Endodermal cell (in vitro differentiated cells): Measurements from ENCODE around the gene DYNLT3. TPM values are rescaled to one million over a fixed set of nuclear protein-coding genes. Genes with fewer than 3 reads are reported as not detected.

Experiments
- DNase-seq: peaks from one replicate; pipeline ENCODE4 v3.0.0-alpha.2; 2017
- H3K27ac ChIP-seq: 2 replicates; pipeline ENCODE4 v1.5.1; 2013; ENCODE audit warnings: mild to moderate bottlenecking, low read depth, low read length, moderate library complexity
- H3K27me3 ChIP-seq: 2 replicates; pipeline ENCODE4 v1.6.1; 2013; ENCODE audit warnings: mild to moderate bottlenecking, low read length, moderate library complexity; ENCODE audit not compliant: insufficient read depth, control insufficient read depth, poor library complexity, severe bottlenecking
- H3K36me3 ChIP-seq: 2 replicates; pipeline ENCODE4 v1.7.0; 2013; ENCODE audit warnings: mild to moderate bottlenecking, low read length, moderate library complexity; ENCODE audit not compliant: control insufficient read depth, insufficient read depth
- H3K4me1 ChIP-seq: one replicate; pipeline ENCODE4 v1.7.0; 2013; ENCODE audit warnings: low read length; ENCODE audit not compliant: control insufficient read depth, insufficient read depth
- H3K4me3 ChIP-seq: 2 replicates; pipeline ENCODE4 v1.5.1; 2013; ENCODE audit warnings: mild to moderate bottlenecking, low read length, moderate library complexity
- H3K9ac ChIP-seq: 2 replicates; pipeline ENCODE4 v1.6.1; 2013; ENCODE audit warnings: mild to moderate bottlenecking, low read length, moderate library complexity; ENCODE audit not compliant: poor library complexity, severe bottlenecking; ENCODE audit errors: extremely low read depth
- H3K9me3 ChIP-seq: 2 replicates; pipeline ENCODE4 v1.6.1; 2013; ENCODE audit warnings: mild to moderate bottlenecking, low read length, moderate library complexity; ENCODE audit not compliant: control insufficient read depth
- H3K27ac Mint-ChIP-seq: 2 replicates; pipeline ENCODE4 v1.8.0; 2020; ENCODE audit warnings: mixed read lengths
- H3K27me3 Mint-ChIP-seq: 2 replicates; pipeline ENCODE4 v1.8.0; 2021; ENCODE audit warnings: mild to moderate bottlenecking, mixed read lengths; ENCODE audit not compliant: insufficient read depth
- H3K36me3 Mint-ChIP-seq: 2 replicates; pipeline ENCODE4 v1.8.0; 2020; ENCODE audit warnings: low read depth, mixed read lengths
- H3K4me1 Mint-ChIP-seq: 2 replicates; pipeline ENCODE4 v1.8.0; 2020; ENCODE audit warnings: mixed read lengths
- H3K4me3 Mint-ChIP-seq: 2 replicates; pipeline ENCODE4 v1.8.0; 2020; ENCODE audit warnings: mild to moderate bottlenecking, moderate library complexity, mixed read lengths
- H3K9me3 Mint-ChIP-seq: 2 replicates; pipeline ENCODE4 v1.8.0; 2020; ENCODE audit warnings: mild to moderate bottlenecking, mixed read lengths
- WGBS, 2 experiments: methylation state at CpG; one replicate each; pipeline versions ENCODE4 v1.1.5 to v1.1.7; 2013; ENCODE audit warnings: missing lambda C conversion rate in 2 of 2, mixed read lengths in 1 of 2; ENCODE audit not compliant: insufficient coverage in 1 of 2, insufficient read length in 1 of 2; 5-methylcytosine and 5-hydroxymethylcytosine counted together
- total RNA-seq, 2 donors: library from RNA; stranded (reverse); fragmentation: NEBNext Ultra II Directional in 1 of 2; extraction: Animal tissue kit (Norgen Biotek cat#: 25700) in 1 of 2; gene quantifications; 2 replicates in 1 of 2; 3 replicates in 1 of 2; pipeline ENCODE4 v1.2.1, GENCODE V29; 2021
- TF ChIP-seq, protein P1 (sequence below): fragments of 200-600 bp; sonication (generic); conservative IDR thresholded peaks from 2 replicates; pipeline ENCODE4 v1.5.0; 2021; ENCODE audit warnings: antibody characterized with exemption, mild to moderate bottlenecking

Gene DYNLT3
- total RNA-seq, 2 donors from 2014 or later: 14.3 to 15.4 TPM

DNA sequence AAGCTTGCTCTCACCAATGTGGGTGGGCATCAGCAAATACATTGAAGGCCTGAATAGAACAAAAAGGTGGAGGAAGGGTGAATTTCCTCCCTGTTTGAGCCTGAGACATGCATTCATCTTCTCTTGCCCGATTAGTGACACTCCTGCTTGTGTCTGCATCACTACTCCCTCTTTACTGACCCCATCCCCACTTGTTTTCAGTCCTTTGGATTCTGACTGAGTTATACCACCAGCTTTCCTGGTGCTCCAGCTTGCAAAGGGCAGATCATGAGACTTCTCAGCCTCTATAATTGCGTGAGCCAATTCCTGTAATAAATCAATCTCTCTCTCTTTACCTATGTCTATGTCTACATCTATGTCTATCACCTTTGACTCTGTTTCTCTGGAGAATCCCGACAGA lies 47.4 kb upstream of the DYNLT3 start:
- Histone ChIP-seq H3K27me3 (no peaks in the 10 kb centered on the region), H3K4me3 (no peak overlapping the region), H3K27ac (no peak overlapping the region), H3K36me3 (no peaks in the 10 kb centered on the region), H3K9me3 (no peaks in the 10 kb centered on the region), H3K9ac (no peak overlapping the region), H3K4me1 (no peaks in the 10 kb centered on the region)
- H3K27ac Mint-ChIP-seq: no peak overlapping the region
- H3K27me3 Mint-ChIP-seq: no peaks in the 10 kb centered on the region
- no peak for DNase-seq
- H3K36me3 Mint-ChIP-seq: no peaks in the 10 kb centered on the region
- TF ChIP-seq, protein P1, sequence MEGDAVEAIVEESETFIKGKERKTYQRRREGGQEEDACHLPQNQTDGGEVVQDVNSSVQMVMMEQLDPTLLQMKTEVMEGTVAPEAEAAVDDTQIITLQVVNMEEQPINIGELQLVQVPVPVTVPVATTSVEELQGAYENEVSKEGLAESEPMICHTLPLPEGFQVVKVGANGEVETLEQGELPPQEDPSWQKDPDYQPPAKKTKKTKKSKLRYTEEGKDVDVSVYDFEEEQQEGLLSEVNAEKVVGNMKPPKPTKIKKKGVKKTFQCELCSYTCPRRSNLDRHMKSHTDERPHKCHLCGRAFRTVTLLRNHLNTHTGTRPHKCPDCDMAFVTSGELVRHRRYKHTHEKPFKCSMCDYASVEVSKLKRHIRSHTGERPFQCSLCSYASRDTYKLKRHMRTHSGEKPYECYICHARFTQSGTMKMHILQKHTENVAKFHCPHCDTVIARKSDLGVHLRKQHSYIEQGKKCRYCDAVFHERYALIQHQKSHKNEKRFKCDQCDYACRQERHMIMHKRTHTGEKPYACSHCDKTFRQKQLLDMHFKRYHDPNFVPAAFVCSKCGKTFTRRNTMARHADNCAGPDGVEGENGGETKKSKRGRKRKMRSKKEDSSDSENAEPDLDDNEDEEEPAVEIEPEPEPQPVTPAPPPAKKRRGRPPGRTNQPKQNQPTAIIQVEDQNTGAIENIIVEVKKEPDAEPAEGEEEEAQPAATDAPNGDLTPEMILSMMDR: no peak
- 84 to 100% methylated on average over 1 to 3 of the region's 3 CpGs for WGBS, 2 experiments
- peaks cover 8% of the 10 kb centered on the region for H3K4me1 Mint-ChIP-seq
- no peak overlapping the region for H3K4me3 Mint-ChIP-seq
- H3K9me3 Mint-ChIP-seq: peaks cover 23% of the 10 kb centered on the region

DNA sequence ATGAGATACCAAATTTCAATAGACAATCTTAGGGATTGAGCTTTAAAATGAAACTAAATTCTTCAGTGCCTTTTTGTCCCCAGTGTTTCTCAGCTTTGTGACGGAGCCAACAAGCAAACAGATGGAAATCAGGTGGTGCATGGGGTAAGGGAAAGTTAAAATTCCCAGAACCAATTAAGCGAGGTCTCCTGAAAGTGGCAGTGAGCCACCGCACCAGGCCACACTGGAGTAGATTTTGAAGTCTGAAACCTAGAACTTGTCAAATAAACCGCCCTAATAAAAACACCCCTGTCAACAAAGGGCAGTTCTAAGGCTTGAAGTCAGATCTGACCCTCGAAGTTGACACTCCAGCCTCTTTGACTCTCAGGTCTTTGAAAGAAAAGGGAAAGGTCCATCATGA lies 40.6 kb upstream of the DYNLT3 start:
- H3K36me3 Mint-ChIP-seq: no peaks in the 10 kb centered on the region
- TF ChIP-seq, protein P1: no peak
- peaks cover 10% of the 10 kb centered on the region for H3K4me1 Mint-ChIP-seq
- WGBS, 2 experiments: 96% methylated on average over 5 of the region's 5 CpGs; no CpG with 5 or more reads in 1 of the 2 experiments
- H3K27me3 Mint-ChIP-seq: no peaks in the 10 kb centered on the region
- Histone ChIP-seq H3K27me3 (no peaks in the 10 kb centered on the region), H3K9me3 (no peaks in the 10 kb centered on the region), H3K27ac (no peak overlapping the region), H3K9ac (no peak overlapping the region), H3K4me3 (no peak overlapping the region), H3K36me3 (no peaks in the 10 kb centered on the region), H3K4me1 (no peaks in the 10 kb centered on the region)
- H3K27ac Mint-ChIP-seq: no peak overlapping the region
- no peak overlapping the region for H3K4me3 Mint-ChIP-seq
- DNase-seq: no peak
- H3K9me3 Mint-ChIP-seq: peaks cover 37% of the 10 kb centered on the region

DNA sequence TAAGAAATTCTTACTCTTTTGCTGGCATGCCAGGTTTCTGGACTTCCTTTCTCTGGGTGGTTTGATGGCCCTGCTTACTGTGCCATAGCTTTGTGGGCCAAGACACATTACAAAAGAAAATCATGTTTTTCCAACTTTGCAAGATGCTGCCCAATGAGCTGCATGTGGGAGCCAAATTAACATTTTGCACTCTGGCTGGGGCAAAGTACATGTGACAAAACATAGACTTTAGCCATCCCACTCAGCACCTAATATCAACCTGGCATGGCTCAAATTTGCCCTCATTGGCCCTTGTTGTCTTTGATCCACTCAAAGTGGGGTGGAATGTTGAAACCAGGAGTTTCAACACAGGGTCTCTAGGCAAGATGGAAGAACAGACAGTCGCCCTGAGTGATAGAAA lies 40.0 kb upstream of the DYNLT3 start:
- no peak overlapping the region for H3K9ac ChIP-seq
- Mint-ChIP-seq H3K9me3 (peaks cover 40% of the 10 kb centered on the region), H3K27ac (no peak overlapping the region), H3K27me3 (no peaks in the 10 kb centered on the region), H3K36me3 (no peaks in the 10 kb centered on the region), H3K4me1 (peaks cover 10% of the 10 kb centered on the region), H3K4me3 (no peak overlapping the region)
- no peak overlapping the region for H3K4me3 ChIP-seq
- DNase-seq: no peak
- TF ChIP-seq, protein P1: no peak
- no peaks in the 10 kb centered on the region for H3K27me3 ChIP-seq
- H3K9me3 ChIP-seq: no peaks in the 10 kb centered on the region
- H3K27ac ChIP-seq: no peak overlapping the region
- WGBS, 2 experiments: 96% methylated on average over 1 of the region's 1 CpG; no CpG with 5 or more reads in 1 of the 2 experiments
- no peaks in the 10 kb centered on the region for H3K36me3 ChIP-seq
- H3K4me1 ChIP-seq: no peaks in the 10 kb centered on the region
